ENCODE measurements around the gene TTC13. TPM values are rescaled to one million over a fixed set of nuclear protein-coding genes. Genes with fewer than 3 reads are reported as not detected.

TTC13 gene
- polyA plus RNA-seq, 3 donors from 2014 or later: 11.5 to 23.5 (median 15.9) TPM

GRCh38 chr1:230857077-230857476, 121.6 kb downstream of the TTC13 start:
- Mint-ChIP-seq H3K4me3 (no peak overlapping the region), H3K27me3 (ENCODE audit: low read depth in 3 of 3) (no peaks in the 10 kb centered on the region), H3K36me3 (peaks cover 0 to under 1% (median 0%) of the 10 kb centered on the region in 3 donors), H3K4me1 (no peaks in the 10 kb centered on the region), H3K9me3 (no peaks in the 10 kb centered on the region), H3K27ac (no peak overlapping the region)
- DNase-seq: no peak

Other genes starting within 250 kb of the TTC13 start
- not detected for gene CAPN9, start 231.5 kb downstream of the TTC13 start, polyA plus RNA-seq
- 1 to 10 TPM; 2.6 to 4.9 (median 4.8) TPM for gene C1orf198, start 110.3 kb downstream of the TTC13 start, polyA plus RNA-seq
- 10 to 100 TPM; 19.6 to 28.5 (median 24.4) TPM for gene ARV1, start 233 bp upstream of the TTC13 start, polyA plus RNA-seq
- gene FAM89A, start 61.4 kb upstream of the TTC13 start, polyA plus RNA-seq: 1 to 10 TPM; 4.7 to 9.5 (median 8.8) TPM
- gene TRIM67, start 183.2 kb upstream of the TTC13 start, polyA plus RNA-seq: not detected